SIG-M5 (cell line): Measurements from ENCODE around the gene SYT17.

Experiments
- DNase-seq: peaks from one replicate; lab custom pipeline; 2025; lab: John Stamatoyannopoulos, UW

The SYT17 gene, protein sequence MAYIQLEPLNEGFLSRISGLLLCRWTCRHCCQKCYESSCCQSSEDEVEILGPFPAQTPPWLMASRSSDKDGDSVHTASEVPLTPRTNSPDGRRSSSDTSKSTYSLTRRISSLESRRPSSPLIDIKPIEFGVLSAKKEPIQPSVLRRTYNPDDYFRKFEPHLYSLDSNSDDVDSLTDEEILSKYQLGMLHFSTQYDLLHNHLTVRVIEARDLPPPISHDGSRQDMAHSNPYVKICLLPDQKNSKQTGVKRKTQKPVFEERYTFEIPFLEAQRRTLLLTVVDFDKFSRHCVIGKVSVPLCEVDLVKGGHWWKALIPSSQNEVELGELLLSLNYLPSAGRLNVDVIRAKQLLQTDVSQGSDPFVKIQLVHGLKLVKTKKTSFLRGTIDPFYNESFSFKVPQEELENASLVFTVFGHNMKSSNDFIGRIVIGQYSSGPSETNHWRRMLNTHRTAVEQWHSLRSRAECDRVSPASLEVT

DNA sequence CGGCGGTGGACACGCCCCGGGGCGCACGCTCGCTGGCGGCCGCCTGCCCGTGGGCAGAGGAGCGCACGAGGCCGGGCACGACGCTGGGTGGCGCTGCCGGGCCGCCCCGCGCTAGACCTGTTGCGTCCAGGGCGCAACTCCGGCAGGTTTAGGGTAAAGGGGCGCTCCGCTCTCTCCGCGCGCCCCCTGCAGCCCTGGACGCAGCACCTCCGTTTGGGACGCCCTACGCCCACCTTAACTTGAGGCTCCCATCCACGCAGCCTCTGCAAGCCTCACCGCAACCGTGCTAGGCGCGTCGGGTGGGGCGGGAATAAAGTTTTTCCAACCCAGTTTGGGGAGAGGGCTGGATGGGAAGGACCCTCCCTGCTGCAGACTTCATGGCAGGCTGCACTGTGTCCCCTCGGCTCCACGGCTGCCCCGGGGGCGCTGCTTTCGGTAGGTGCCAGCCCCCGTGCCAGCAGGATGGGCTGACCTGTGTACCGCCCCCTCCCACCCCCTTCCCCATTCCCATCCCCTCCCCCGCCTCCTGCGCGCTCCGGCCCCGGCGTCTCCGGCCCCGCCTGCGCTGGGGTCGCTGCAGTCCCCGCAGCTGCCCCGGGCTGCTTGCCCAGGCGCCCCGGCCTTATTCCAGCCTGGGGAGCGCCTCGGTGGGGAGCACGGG is at the start of gene SYT17:
Gene SYT17, plus strand, starts transcription at position 531 of the 661 bp plus-strand sequence. CDS start 407 bp downstream, outside the sequence.
- DNase-seq, result no peak

DNA sequence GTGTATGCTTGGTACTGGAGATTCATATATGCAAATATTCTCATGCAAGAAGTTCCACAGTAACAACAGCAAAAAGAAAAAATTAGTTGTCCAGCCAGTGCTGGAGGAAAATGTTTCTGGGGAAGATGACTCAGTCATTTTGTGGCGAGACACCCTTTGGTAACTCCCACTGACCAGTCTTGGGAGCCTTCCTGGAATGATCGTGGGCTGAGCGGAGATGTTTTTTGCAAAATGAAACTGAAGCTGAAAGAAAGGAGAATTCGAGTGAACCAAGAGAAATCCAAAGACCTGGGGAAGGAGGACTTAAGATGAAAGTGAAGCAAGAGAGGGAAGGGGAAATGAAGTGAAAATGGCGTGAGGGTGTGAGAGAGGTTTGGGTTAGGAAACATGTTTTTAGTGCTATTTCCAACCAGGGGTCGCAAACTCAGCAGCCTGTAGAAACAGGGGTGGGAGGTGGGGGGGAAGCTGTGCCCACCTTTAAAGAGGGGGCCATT is 49.1 kb upstream of the SYT17 start:
- DNase-seq, result no peak

DNA sequence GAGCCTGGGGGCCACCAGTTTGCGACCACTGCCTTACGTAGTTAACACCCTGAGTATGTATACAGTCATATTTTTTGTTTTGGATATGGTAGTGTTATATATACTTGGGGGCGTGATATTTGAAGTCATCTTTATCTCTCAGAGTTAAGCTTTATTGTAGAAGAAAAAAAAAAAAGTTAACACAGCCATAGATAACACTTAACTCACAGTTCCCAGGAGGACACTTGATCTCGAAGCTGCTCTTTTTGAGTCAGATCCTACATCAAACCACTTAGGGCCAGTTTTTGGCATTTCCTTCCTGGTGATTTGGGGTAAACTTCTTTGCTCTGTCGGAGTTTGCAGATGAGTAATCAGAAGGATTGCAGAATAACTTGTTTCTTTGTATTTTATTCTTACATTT is 48.5 kb upstream of the SYT17 start:
- no peak for DNase-seq

DNA sequence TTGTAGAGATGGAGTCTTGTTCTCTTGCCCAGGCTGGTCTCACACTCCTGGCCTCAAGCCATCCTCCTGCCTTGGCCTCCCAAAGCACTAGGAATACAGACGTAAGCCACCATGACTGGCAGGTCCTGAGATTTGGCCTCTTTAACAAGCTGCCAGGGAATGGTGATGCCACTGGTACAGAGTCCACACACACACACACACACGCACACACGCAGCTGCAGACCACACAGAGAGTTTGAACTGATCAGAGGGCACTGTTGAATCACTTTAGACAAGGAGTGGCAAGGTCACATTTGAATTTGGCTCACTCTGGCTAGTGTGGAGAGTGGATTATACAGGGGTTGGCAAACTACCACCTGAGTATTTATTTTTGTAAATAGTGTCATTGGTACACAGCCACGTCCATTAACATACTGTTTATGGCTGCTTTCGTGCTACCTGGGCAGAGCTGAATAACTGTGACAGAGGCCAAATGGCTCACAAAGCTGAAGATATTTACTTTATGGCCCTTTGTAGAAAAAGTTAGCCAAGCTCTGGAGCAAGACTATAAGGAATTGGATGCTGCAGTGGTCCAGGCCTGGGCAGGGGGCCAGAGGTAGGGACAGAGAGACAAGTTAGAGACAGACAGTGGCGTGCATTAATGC is 44.4 kb upstream of the SYT17 start:
- no peak for DNase-seq

DNA sequence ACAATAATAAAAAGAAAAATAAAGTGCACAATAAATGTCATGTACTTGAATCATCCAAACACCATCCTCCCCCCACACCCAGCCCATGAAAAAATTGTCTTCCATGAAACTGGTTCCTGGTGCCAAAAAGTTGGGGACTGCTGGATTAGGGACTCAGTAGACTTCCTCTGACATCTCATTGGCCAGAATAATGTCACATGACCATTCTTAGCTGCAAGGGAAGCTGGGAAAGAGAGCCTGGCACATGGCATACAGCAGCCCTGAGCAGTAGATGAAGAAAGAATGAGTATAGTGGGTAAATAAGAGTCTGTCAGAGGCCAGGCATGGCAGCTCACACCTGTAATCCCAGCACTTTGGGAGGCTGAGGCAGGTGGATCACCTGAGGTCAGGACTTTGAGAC is 41.7 kb upstream of the SYT17 start:
- no peak for DNase-seq

DNA sequence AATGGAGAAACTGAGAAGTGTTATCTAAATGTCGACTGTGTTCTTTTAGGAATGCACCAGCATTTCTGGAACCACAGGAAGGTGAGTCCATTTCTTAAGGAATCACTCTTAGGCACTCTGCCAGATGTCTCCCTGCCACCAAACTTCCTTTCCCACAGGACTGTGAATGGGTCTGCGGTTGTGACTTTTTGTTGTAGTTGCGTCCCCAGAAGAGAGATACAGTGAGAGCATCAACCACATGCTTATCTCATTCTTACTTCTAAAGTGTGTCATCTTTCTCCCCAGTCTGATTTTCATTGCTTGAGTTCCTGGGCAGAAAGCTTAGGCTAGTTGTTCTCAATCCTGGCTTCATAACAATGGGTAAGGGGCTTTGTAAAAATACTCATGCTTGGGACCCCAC is 40.8 kb upstream of the SYT17 start:
- DNase-seq, result no peak

DNA sequence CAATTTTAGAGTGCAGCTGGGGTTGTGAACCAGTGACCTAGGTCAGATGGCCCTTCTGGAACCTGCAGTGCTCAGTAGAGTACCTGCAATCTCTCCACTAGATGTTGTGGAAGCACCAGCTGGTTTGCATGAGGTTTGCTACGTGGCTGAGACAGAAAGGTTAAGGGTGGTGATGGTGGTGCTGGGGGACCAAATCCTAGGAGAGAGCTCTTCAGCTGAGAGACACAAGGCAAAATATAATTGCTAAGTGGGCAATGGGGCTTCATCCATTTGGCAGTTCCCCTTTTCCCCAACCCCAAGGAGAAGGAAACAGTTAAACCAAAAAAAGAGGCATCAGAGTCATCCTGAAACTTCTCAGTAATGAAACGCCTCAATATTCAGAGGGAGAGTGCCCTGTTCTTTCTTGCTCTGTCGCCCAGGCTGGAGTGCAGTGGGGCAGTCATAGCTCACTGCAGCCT is 40.3 kb upstream of the SYT17 start:
- DNase-seq, result no peak

DNA sequence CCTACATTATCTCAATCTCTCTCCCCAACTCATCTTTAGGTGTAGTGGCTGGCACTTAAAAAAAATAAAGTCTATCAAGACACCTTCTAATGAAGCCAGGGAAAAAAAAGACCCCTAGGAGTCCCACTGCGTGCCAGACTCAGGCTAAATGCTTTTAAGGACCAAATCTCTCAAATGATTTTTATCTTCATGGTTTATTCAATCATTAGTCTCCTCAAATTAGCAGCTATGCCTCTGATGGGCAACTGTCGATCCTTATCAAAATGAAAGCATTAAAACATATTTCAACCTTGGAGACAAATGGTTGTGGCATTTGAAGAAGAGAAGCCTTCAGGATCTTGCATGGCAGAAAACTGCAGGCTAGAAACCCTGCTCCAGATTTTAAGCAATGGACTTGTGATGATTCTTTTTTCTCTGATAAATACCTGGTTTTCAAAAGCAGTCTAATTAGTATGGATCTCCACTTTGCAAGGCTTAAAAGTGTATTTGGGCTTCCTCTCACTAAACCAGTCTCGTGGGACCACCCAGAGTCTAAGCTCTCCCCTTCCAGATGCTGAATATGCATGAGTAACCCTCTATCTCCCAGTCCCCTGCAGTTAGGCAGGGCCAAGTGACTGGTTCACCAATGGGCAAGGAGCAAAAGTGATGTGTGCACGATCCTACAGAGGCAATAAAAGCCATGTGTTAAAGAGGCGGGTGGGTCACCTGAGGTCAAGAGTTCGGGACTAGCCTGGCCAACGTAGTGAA is 39.4 kb upstream of the SYT17 start:
- no peak for DNase-seq

DNA sequence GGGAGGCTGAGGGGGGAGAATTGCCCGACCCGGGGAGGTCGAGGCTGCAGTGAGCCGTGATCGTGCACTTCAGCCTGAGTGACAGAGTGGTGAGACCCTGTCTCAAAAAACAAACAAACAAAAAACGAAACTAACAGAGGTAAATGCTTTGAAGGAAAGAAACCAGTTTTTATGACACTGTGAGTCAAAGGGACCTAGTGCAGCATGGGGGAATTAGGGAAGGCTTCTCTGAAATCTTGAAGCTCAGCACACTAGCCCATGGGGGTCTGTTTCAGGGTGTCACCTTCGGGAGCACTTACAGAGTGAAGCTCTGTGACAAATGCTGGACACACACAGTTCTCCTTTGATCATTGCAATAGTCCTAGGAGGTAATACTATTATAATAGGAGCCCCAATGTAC is 37.7 kb upstream of the SYT17 start:
- DNase-seq, result no peak

DNA sequence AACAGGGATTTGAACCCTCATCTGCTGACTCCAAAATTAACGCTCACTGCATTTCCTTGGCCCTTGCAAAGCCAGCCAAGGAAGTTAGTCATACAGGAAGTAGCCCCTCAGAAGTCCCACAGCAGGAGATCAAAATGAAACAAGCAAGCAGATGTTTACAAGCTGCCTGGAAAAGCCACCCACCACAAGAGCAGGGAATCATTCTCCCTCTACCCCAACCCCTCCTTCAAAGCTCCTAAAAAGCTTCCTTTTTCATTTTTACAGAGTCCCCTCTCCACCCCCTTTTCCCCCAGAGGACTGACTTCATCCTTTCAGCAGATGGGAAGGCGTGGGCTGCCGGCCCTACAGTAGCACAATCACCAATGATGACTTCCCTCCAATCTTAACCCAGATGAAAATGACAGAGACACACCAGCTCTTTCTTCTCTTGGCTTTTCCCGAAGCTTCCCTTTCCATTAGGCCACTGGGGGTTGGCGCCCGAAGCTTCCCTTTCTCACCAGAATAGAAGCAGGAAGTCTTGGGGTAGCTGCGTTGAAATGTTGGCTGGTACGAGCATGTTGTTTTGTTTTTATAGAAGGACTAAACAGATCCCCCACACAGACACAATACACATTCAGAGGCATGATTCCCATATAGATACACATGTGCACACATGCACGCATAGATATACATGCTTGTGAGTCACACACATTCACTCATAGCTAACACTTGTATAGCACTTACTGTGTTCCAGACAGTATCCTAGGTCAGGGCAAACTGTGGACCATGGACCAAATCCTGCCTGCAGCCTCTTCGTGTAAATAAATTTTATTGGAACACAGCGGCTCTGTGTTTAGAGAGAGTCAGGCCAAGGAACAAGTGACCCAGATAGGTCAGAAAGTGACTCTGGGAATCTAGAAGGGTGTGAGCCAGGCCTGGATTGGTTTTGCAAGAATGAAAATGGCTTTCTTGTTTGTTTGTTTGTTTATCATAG is 36.9 kb upstream of the SYT17 start:
- DNase-seq, result peak; percentile 48

DNA sequence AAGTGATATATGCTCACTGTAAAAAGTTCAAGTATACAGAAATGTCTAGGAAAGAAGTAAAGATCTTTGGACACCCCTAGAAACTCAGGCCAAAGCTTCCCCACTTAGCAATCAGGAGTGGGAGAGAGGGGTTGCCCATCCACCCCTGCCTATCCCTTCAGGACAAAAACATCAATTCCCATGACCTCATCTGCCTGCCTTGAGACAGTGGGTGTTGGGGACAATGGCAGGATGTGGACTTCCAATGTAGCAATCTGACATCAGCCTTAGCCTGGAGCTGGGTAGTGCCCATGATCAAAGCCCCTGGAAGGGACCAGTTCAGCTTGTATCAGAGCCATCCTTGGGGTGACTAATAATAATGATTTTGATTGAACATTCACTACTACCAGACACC is 36.2 kb upstream of the SYT17 start:
- no peak for DNase-seq

DNA sequence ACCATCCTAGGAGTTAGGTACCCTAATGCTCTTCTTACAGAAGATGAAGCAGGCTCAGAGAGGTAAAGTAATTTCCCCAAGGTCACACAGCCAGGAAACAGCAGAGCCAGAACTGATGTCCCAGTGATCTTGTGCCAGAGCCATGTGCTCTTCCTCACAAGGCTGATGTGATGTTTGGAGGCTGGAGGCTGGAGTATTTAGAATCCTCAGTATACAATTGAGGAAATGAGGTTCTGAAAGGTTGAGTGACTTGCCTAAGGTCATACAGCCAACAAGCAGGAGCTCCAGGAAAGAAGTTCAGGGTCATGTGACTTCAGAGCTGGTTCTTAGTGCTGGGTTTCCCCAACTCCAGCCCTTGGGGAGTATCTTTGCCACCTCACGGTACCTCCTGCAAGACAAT is 35.8 kb upstream of the SYT17 start:
- DNase-seq, result no peak

DNA sequence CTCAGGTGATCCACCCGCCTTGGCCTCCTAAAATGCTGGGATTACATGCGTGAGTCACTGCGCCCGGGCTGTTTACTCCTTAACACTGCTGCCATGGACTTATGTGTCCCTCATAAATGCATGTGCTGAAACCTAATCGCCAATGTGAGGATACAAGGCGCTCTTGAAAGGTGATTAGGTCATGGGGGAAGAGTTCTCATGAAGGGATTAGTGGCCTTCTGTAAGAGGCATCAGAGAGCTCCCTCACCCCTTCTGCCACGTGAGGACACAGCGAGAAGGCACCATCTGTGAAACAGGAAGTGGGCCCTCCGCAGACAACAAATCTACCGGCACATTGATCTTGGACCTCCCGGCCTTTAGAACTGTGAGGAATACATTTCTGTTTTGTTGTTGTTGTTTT is 35.1 kb upstream of the SYT17 start:
- no peak for DNase-seq

DNA sequence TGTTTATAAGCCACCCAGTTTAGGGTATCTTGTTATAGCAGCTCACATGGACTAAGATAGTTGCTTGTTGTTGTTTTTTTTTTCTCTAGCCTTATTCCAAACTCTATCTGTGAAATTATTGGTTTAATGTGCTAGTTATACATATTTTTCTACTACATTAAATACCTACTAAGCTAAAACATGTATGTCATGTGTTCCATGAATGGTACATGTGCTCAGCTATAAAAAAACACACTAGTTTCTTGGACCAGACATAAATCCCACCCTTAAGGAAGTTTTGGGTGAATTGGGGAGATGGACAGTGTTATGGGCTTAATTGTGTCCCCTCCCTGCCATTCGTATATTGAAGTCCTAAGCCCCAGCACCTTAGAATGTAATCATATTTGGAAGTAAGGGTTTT is 34.4 kb upstream of the SYT17 start:
- no peak for DNase-seq

DNA sequence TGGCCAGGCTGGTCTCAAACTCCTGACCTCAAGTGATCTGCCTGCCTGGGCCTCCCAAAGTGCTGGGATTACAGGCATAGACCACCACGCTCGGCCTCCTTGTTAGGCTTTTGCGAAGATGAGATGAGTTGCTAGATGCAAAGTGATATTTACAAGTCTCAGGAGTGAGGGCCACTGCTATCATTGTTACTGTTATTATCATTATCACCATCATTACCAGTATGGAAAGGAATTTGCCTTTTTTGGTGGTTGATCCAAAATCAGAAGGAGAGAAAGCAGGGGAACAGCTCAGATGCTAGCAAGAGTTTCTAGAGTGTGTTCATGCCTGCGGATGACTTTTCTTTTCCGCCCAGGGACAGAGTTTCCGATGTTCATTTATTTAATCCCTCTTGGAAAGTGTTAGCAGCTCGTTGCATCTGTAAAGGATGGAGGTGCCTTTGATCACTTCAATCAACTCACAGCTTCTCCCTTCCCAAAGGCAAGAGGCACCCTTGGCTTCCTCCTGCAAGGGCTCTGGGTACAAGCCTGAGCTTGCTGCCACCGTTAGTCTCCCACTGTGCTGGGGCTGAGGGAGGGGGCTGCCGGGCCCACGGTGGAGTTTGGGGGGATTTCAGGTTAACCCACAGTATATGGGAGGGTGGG is 32.7 kb upstream of the SYT17 start:
- no peak for DNase-seq

DNA sequence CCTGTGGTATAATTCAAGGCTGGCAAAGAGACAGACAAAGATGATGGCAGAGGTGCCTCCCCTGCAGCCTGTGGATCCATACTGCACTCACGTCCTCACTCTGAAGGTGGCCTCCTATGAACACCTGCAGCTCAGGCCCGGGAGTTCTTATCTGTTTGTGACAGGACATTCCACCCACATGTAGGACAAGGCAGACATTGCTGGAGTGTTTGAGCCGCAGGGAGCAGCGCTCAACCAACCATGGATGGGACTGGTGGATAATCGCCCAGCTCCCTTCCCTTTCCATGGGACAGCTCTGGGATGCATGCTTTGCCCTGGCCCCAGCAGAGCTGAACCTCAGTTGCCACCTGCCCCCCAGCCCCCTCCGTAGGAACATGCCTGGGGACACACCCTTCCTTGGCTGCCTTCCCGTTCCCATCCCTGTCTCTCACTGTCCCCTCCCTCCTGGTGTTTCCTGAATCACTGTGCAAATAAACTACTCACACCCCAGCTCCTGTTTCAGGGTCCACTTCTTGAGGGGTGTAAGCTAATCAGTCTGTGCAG is 32.1 kb upstream of the SYT17 start:
- DNase-seq, result no peak

DNA sequence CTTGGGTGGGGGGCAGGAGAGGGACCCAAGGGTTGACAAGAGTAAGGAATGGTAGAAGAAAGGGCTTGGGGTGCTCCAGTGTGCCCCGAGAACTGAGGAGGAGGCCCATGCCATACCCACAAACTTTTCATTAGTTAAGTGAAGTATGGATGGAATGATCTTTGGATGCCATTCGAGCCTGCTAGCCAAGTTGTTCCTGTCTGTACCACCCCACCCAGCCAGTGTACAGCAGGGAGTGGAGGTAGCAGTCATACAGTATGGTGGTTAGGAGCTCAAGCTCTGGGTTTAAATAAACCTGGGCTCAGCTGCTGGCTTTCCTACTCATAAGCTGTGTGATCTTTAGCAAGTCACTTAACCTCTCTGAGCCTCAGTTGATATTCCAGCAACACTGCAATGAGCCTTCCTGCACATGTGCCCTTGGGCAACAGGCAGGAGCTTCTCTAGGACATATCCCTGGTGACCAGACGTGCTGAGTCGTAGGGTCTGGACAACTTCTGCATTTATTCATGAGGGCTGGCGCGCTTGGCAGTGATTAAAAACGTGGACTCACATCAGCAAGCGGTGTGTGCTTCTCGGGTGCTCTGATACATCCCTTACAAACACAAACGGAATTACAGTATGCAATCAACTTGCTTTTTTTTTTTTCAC is 31.4 kb upstream of the SYT17 start:
- no peak for DNase-seq

DNA sequence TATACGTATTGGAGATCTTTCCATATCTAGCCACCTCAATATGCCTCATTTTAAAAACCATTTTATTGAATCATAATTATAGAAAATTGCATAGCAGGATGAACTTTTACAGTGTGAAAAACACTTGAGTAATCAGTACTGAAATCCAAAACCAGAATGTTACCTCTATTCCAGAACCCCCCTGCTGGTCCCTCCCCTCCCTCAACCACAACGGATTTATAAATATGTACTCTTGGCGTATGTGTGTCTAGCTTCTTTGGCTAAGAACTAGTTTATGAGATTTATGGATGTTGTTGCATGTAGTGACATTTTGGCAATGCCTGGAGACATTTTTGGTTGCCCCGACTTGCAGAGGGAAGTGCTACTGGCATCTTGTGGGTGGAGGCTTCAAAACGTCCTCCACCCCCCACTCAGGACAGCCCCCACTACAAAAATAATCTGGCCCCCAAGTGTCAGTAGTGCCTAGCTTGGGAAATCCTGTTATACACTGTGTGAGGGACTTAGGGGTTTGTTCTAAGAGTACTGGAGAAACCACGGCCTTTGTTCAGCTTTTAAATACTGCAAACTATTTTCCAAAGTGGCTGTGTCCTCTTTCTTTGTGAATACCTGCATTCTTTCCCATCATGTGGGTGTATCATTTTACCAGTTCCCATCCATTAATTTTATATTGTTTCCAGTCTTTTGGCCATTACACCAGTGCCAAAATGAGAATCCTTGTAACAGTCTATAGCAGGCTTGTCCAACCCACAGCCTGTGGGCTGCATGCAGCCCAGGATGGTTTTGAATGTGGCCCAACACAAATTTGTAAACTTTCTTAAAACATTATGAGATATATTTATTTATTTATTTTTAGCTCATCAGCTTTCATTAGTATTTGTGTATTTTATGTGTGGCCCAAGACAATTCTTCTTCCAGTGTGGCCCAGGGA is 30.6 kb upstream of the SYT17 start:
- no peak for DNase-seq
